Measurements from ENCODE around the gene MESD.

MESD gene

DNA sequence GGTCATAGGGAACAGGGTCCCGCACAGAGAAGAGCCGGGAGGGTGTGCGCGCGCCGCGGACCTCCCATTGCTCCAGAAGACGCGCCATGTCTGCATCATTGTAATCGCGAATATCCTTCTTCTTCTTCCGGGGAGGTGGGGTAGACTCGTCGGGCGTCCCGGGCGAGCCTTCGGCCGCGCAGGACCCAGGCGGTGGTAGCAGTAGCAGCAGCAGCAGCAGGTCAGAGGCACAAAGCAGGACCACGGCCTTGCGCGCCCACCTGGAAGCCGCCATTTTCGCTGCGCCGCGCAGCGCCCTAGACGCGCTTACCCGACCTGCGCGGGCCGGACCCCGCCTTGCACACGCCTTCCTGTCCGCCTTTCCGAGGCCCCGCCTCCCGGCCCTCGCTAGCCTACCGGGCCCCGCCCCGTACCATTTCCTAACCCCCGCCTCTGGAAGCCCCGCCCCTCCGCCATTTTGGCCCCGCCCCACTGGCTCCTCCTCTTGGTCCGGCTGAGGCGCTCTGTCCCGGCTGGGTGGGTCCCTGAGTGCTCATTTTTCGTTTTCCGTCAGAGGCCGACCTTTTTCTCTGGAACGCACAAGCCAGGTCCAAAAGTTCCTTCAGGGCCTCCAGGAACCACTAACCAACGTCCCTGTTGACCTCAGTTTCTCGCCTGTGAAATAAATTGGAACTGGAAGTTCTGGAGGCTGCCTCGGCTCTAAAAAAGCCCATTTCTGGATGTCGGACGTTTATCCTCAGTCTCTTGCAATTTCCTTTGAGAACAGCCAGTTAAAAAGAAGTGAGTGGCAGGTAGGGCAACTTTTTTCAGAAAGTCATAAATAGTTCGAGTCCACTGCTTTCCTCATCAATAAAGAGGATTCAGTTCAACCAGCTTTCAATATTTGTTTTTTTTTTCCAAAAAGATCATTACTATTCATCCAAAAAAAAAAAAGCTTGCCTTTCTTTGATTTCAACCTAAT, at the start of gene MESD:
TSS of gene MESD (minus strand) at position 302 of the 961 bp plus-strand sequence. CDS start at position 274, 28 bp downstream.
- DNase-seq (ENCODE audit: low spot score), result peak; percentile 99

DNA sequence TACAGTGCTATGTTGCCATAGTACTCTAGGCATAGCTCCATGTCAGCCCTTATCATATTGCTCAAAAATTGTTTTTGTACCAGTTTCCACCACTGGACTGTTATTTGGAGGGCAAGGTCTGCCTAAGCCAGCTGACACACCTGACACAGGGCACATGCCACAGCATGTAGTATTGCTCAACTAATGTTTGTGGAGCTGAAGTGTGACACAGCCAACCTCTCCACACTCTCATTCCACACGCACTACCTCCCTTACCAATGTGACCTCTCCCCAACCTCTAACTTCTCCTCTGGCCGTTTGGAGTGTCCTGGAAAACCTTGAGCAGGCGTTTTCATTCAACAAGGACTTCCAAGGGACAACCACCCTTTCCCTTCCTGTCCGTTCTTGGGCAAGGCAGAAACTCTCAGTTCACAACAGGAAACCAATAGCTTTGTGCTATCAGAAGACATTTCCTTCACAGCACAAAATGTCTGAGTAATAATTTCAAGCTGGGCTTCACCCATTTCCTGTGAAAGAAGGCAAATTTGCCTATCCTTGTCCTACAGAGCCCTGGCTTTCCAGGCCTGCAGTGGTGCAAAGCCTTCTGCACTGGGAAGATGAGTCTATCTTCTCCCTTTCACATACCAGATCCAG, 49.5 kb upstream of the MESD start:
- no peak for DNase-seq (ENCODE audit: low spot score)

- DNase-seq (ENCODE audit: low spot score), result no peak
Measured at GRCh38 chr15:81037952-81038743, 48.5 kb upstream of the MESD start.

GRCh38 chr15:81033508-81033907, 43.9 kb upstream of the MESD start:
- no peak for DNase-seq (ENCODE audit: low spot score)

DNA sequence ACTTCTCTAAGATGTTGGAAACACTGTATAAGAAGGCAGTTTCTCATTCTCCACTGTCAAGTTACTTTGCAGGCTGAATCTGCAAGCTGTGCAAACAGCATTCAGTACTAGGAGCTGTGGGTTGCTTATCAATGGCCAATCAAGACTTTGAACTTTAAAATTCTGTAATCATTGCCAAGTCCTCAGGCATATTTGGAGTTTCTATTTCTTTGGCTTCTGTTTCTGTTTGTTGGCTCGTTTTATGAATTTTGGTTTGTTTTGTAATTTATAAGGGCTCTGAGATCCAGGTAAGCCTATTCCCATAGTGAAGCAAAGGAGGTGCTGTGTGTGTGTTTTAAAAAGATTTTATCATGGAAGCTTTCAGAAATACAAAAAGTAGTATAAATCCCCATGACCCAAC, 43.2 kb upstream of the MESD start:
- no peak for DNase-seq (ENCODE audit: low spot score)

DNA sequence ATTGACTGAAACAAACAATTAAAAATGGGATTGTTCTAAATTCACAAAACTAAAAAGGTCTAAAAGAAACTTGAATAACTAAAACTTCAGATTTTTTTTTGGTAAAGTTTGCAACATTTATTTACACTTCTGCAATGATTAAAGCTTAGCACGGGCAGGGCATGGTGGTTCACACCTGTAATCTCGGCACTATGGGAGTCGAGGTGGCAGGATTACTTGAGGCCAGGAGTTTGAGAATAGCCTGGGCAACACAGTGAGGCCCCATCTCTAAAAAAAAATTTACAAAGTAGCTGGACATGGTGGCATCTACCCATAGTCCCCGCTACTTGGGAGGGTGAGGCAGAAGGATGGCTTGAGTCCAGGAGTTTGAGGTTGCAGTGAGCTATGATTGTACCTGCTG, 42.7 kb upstream of the MESD start:
- DNase-seq (ENCODE audit: low spot score), result no peak

DNA sequence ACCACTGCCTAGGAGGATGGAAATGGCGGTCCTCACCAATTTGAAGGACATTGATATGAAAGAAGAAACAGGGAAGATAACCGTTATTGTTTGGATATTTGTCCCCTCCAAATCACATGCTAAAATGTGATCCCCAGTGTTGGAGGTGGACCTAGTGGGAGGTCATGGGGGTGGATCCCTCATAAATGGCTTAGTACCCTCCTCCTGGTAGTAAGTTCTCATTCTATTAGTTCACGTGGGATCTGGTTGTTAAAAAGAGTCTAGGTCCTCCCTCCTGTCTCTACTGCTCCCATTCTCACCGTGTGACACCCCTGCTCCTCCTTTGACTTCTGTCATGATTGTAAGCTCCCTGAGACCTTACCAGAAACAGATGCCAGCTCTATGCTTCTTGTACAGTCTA, 41.6 kb upstream of the MESD start:
- no peak for DNase-seq (ENCODE audit: low spot score)

GRCh38 chr15:81030301-81030750, 40.7 kb upstream of the MESD start:
- no peak for DNase-seq (ENCODE audit: low spot score)

DNA sequence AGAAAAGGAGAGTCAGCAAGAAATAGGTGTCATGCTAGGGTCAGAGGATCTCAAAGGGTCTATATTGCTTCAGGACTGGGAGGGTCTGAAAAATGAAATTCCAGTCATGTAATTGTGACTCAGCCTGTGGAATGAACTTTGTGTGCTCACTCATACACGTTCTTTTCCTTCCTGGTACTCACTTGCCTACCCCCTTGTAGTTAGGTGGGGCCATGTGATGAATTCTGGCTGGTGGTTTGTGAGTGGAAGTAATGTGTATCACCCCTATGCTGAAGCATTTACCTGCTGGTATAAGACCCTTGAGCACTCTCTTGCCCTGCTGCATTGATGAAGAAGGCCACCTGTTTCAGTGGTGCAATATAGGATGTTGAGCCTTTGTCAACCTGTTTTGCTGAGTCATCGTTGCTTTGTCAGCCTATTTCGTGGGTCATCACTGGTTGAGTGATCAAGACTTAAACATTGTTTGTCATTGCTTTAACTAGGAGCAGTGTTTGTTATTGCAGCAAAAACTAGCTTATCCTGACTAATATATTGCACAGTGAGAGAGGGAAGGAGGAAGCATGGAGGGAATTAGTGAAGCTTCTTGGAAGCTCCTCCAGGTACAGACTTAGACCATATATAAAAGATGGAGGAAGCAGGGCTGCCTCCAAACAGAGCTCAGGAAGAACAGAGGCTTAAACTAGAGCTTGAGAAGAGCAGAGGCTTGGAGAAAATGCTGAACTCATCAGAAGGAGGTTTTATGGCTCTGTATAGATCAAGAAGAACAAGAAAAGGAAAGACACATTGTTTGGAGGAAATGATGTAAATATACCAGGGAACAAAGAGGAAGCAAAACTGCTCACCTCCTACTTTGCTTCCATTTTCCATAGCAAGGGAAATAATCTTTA, 40.0 kb upstream of the MESD start:
- no peak for DNase-seq (ENCODE audit: low spot score)

GRCh38 chr15:81026836-81027599, 37.4 kb upstream of the MESD start:
- DNase-seq (ENCODE audit: low spot score), result no peak

- no peak for DNase-seq (ENCODE audit: low spot score)
Measured at GRCh38 chr15:81025721-81026370, 36.2 kb upstream of the MESD start.

- no peak for DNase-seq (ENCODE audit: low spot score)
Measured at GRCh38 chr15:81024936-81025335, 35.3 kb upstream of the MESD start.

DNA sequence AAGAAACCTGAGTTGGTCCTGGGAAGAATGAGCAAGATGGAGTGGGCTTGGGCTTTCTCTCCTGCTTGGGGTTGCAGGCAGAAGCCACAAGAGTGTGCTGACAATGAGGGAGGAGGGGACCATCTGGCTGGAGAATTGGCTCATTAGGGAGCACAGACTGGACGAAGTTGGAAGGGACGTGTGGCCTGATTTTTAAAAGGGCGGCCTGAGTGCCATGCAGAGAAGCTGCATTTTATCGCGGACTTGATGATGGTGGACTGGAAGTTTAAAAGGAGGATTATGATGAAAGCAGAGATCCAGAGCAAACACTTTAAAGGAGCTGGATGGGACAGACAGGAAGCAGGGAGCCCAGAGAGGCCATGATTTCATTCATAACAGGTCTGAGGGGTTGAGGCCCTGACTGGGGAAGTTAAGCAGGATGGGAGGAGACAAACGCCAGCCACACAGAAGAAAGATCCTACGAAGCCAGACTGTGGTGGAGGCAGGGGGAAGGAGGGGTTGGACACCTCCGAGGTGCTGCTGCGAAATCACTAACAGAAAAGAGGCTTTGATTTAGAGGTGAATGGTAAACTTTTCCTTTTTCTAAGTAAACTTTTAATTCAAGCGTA, 34.8 kb upstream of the MESD start:
- no peak for DNase-seq (ENCODE audit: low spot score)

GRCh38 chr15:81023483-81024264, 34.1 kb upstream of the MESD start:
- no peak for DNase-seq (ENCODE audit: low spot score)

- DNase-seq (ENCODE audit: low spot score), result no peak
Measured at GRCh38 chr15:81021321-81021720, 31.7 kb upstream of the MESD start.

- no peak for DNase-seq (ENCODE audit: low spot score)
Measured at GRCh38 chr15:81018197-81018596, 28.6 kb upstream of the MESD start.

DNA sequence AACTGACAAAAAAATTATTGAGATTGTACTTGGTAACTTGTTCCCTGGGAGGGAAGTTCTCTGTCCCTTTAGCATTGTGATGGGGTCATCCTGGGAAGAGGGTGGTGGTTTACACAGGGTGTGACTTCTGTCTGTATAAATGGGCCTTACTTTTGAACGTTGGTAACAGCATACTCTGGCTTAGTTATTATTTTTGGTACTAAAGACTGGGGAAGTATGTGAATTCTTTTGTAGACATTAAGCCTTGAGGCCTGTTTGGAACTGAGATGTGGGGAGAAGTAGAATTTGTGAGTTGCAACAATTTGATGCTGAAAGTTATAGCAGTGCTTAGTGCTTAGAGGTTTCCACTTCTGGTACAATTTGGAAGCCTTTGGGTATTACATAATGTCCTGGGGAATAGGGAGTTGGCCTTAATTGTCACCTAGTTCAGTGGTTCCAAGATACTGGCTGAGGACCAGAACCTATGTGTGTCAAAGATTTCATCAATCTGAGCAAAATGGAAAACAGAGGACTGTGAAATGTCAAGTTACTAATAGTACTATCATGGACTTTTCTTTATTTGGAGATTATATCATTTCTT, 27.0 kb upstream of the MESD start:
- DNase-seq (ENCODE audit: low spot score), result no peak
